Measurements from ENCODE around the gene ZNF292.
A peak's percentile ranks its signal among the peaks of the same experiment; 100 is the strongest.
"Not testable (repeated sequence)": the region's sequence is repeated elsewhere in the genome, so short reads cannot be mapped to it uniquely, and the experiment has no call there.

Gene ZNF292

GRCh38 chr6:87155842-87156815 lies 764 bp downstream of the ZNF292 start:
- no peaks in the 10 kb centered on the region for H3K27me3 ChIP-seq (replicated peaks in 2 of 5; ENCODE audit: control insufficient read depth in 4 of 5, insufficient read depth in 5 of 5, low read length in 4 of 5)
- H3K36me3 ChIP-seq (ENCODE audit: control insufficient read depth in 4 of 4, insufficient read depth in 4 of 4, low read length in 3 of 4): peaks cover 0 to 5% (median 0%) of the 10 kb centered on the region in 4 experiments
- H3K27ac ChIP-seq (ENCODE audit: insufficient read depth in 1 of 2, low read depth in 1 of 2, low read length in 2 of 2, poor library complexity in 1 of 2, severe bottlenecking in 2 of 2): peak overlapping the region; percentile 91 to 97
- WGBS (ENCODE audit: insufficient coverage): 0% methylated on average over 24 of the region's 43 CpGs
- peak overlapping the region; percentile 64 to 92 (median 89) for H3K4me3 ChIP-seq (ENCODE audit: control insufficient read depth in 1 of 7, extremely low read depth in 1 of 7, insufficient read depth in 4 of 7, low read depth in 2 of 7, low read length in 6 of 7)
- H3K4me1 ChIP-seq (ENCODE audit: control extremely low read depth in 1 of 4, control insufficient read depth in 4 of 4, insufficient read depth in 4 of 4, low read length in 3 of 4): peaks cover 13 to 52% (median 45%) of the 10 kb centered on the region in 4 experiments
- no peaks in the 10 kb centered on the region for H3K9me3 ChIP-seq (ENCODE audit: control extremely low read depth in 1 of 5, control insufficient read depth in 4 of 5, insufficient read depth in 2 of 5, low read depth in 1 of 5, low read length in 4 of 5)
- CTCF ChIA-PET: interaction anchor here (0.9 kb wide), 1 partner anchor 17 kb away, joined by 3 read pairs; no protein-coding TSS in a partner anchor
- DNase-seq: peak; percentile 73 to 92 (median 92)
- POLR2A ChIA-PET: interaction anchor here (0.5 to 0.7 kb wide), 2 partner anchors 9 to 69 kb away, joined by 3 read pairs; no protein-coding TSS in a partner anchor

GRCh38 chr6:87157596-87157995 lies 2.2 kb downstream of the ZNF292 start:
- not testable (repeated sequence) for DNase-seq; H3K27me3 ChIP-seq (replicated peaks in 2 of 5; ENCODE audit: control insufficient read depth in 4 of 5, insufficient read depth in 5 of 5, low read length in 4 of 5); H3K27ac ChIP-seq (ENCODE audit: insufficient read depth in 1 of 2, low read depth in 1 of 2, low read length in 2 of 2, poor library complexity in 1 of 2, severe bottlenecking in 2 of 2); H3K36me3 ChIP-seq (ENCODE audit: control insufficient read depth in 4 of 4, insufficient read depth in 4 of 4, low read length in 3 of 4); H3K9me3 ChIP-seq (ENCODE audit: control extremely low read depth in 1 of 5, control insufficient read depth in 4 of 5, insufficient read depth in 2 of 5, low read depth in 1 of 5, low read length in 4 of 5)
- 100% methylated on average over 3 of the region's 10 CpGs for WGBS (ENCODE audit: insufficient coverage)
- ChIA-PET CTCF (interaction anchor here (0.6 to 1.8 kb wide), 3 partner anchors 10 to 15 kb away, joined by 3 to 7 read pairs (median 4); no protein-coding TSS in a partner anchor), POLR2A (interaction anchor here (0.7 kb wide), 1 partner anchor 245 kb away, joined by 3 read pairs; no protein-coding TSS in a partner anchor)
- Histone ChIP-seq H3K4me1 (ENCODE audit: control extremely low read depth in 1 of 4, control insufficient read depth in 4 of 4, insufficient read depth in 4 of 4, low read length in 3 of 4) (peaks cover 13 to 40% (median 33%) of the 10 kb centered on the region in 4 experiments), H3K4me3 (ENCODE audit: control insufficient read depth in 1 of 7, extremely low read depth in 1 of 7, insufficient read depth in 4 of 7, low read depth in 2 of 7, low read length in 6 of 7) (peak overlapping the region in 2 of 7 experiments; percentile 86 to 92)

GRCh38 chr6:87161299-87161698 lies 5.9 kb downstream of the ZNF292 start:
- 100% methylated on average over 2 of the region's 4 CpGs for WGBS (ENCODE audit: insufficient coverage)
- Histone ChIP-seq H3K4me3 (ENCODE audit: control insufficient read depth in 1 of 7, extremely low read depth in 1 of 7, insufficient read depth in 4 of 7, low read depth in 2 of 7, low read length in 6 of 7) (no peak overlapping the region), H3K27me3 (replicated peaks in 2 of 5; ENCODE audit: control insufficient read depth in 4 of 5, insufficient read depth in 5 of 5, low read length in 4 of 5) (no peaks in the 10 kb centered on the region), H3K4me1 (ENCODE audit: control extremely low read depth in 1 of 4, control insufficient read depth in 4 of 4, insufficient read depth in 4 of 4, low read length in 3 of 4) (peaks cover 0 to 21% (median 11%) of the 10 kb centered on the region in 4 experiments), H3K9me3 (ENCODE audit: control extremely low read depth in 1 of 5, control insufficient read depth in 4 of 5, insufficient read depth in 2 of 5, low read depth in 1 of 5, low read length in 4 of 5) (no peaks in the 10 kb centered on the region), H3K36me3 (ENCODE audit: control insufficient read depth in 4 of 4, insufficient read depth in 4 of 4, low read length in 3 of 4) (peaks cover 0 to 5% (median under 1%) of the 10 kb centered on the region in 4 experiments), H3K27ac (ENCODE audit: insufficient read depth in 1 of 2, low read depth in 1 of 2, low read length in 2 of 2, poor library complexity in 1 of 2, severe bottlenecking in 2 of 2) (no peak overlapping the region)
- CTCF ChIA-PET: no interaction called here
- POLR2A ChIA-PET: no interaction called here
- no peak for DNase-seq

- Histone ChIP-seq H3K4me1 (ENCODE audit: control extremely low read depth in 1 of 4, control insufficient read depth in 4 of 4, insufficient read depth in 4 of 4, low read length in 3 of 4) (peaks cover 0 to 7% (median 0%) of the 10 kb centered on the region in 4 experiments), H3K27me3 (replicated peaks in 2 of 5; ENCODE audit: control insufficient read depth in 4 of 5, insufficient read depth in 5 of 5, low read length in 4 of 5) (no peaks in the 10 kb centered on the region), H3K36me3 (ENCODE audit: control insufficient read depth in 4 of 4, insufficient read depth in 4 of 4, low read length in 3 of 4) (peaks cover 0 to 2% (median 0%) of the 10 kb centered on the region in 4 experiments), H3K9me3 (ENCODE audit: control extremely low read depth in 1 of 5, control insufficient read depth in 4 of 5, insufficient read depth in 2 of 5, low read depth in 1 of 5, low read length in 4 of 5) (no peaks in the 10 kb centered on the region), H3K27ac (ENCODE audit: insufficient read depth in 1 of 2, low read depth in 1 of 2, low read length in 2 of 2, poor library complexity in 1 of 2, severe bottlenecking in 2 of 2) (no peak overlapping the region), H3K4me3 (ENCODE audit: control insufficient read depth in 1 of 7, extremely low read depth in 1 of 7, insufficient read depth in 4 of 7, low read depth in 2 of 7, low read length in 6 of 7) (no peak overlapping the region)
- whole genome bisulfite sequencing (ENCODE audit: insufficient coverage): no CpG with 5 or more reads among the region's 4 CpGs
- POLR2A ChIA-PET: no interaction called here
- DNase-seq: no peak
- CTCF ChIA-PET: interaction anchor here (1.4 kb wide), 1 partner anchor 24 kb away, joined by 4 read pairs; no protein-coding TSS in a partner anchor
These were observed 8.6 kb downstream of the ZNF292 start for GRCh38 chr6:87164004-87164403.

- CTCF ChIA-PET: interaction anchor here (1.4 kb wide), 1 partner anchor 25 kb away, joined by 4 read pairs; no protein-coding TSS in a partner anchor
- no peak overlapping the region for H3K27ac ChIP-seq (ENCODE audit: insufficient read depth in 1 of 2, low read depth in 1 of 2, low read length in 2 of 2, poor library complexity in 1 of 2, severe bottlenecking in 2 of 2)
- H3K9me3 ChIP-seq (ENCODE audit: control extremely low read depth in 1 of 5, control insufficient read depth in 4 of 5, insufficient read depth in 2 of 5, low read depth in 1 of 5, low read length in 4 of 5): no peaks in the 10 kb centered on the region
- peaks cover 0 to 2% (median 0%) of the 10 kb centered on the region in 4 experiments for H3K36me3 ChIP-seq (ENCODE audit: control insufficient read depth in 4 of 4, insufficient read depth in 4 of 4, low read length in 3 of 4)
- no peaks in the 10 kb centered on the region for H3K27me3 ChIP-seq (replicated peaks in 2 of 5; ENCODE audit: control insufficient read depth in 4 of 5, insufficient read depth in 5 of 5, low read length in 4 of 5)
- 100% methylated on average over 2 of the region's 7 CpGs for WGBS (ENCODE audit: insufficient coverage)
- no peak overlapping the region for H3K4me3 ChIP-seq (ENCODE audit: control insufficient read depth in 1 of 7, extremely low read depth in 1 of 7, insufficient read depth in 4 of 7, low read depth in 2 of 7, low read length in 6 of 7)
- no peak for DNase-seq
- POLR2A ChIA-PET: no interaction called here
- peaks cover 0 to 7% (median 0%) of the 10 kb centered on the region in 4 experiments for H3K4me1 ChIP-seq (ENCODE audit: control extremely low read depth in 1 of 4, control insufficient read depth in 4 of 4, insufficient read depth in 4 of 4, low read length in 3 of 4)
These were observed 9.1 kb downstream of the ZNF292 start for GRCh38 chr6:87164506-87164905.

GRCh38 chr6:87165185-87165584 lies 9.8 kb downstream of the ZNF292 start:
- no peaks in the 10 kb centered on the region for H3K9me3 ChIP-seq (ENCODE audit: control extremely low read depth in 1 of 5, control insufficient read depth in 4 of 5, insufficient read depth in 2 of 5, low read depth in 1 of 5, low read length in 4 of 5)
- POLR2A ChIA-PET: interaction anchor here (0.7 kb wide), 1 partner anchor 9 kb away, joined by 3 read pairs; no protein-coding TSS in a partner anchor
- CTCF ChIA-PET: interaction anchor here (1.1 kb wide), 1 partner anchor 90 kb away, joined by 3 read pairs; no protein-coding TSS in a partner anchor
- no peak overlapping the region for H3K4me3 ChIP-seq (ENCODE audit: control insufficient read depth in 1 of 7, extremely low read depth in 1 of 7, insufficient read depth in 4 of 7, low read depth in 2 of 7, low read length in 6 of 7)
- WGBS (ENCODE audit: insufficient coverage): 100% methylated on average over 1 of the region's 2 CpGs
- peaks cover 0 to 5% (median 0%) of the 10 kb centered on the region in 4 experiments for H3K4me1 ChIP-seq (ENCODE audit: control extremely low read depth in 1 of 4, control insufficient read depth in 4 of 4, insufficient read depth in 4 of 4, low read length in 3 of 4)
- peaks cover 0 to 2% (median 0%) of the 10 kb centered on the region in 4 experiments for H3K36me3 ChIP-seq (ENCODE audit: control insufficient read depth in 4 of 4, insufficient read depth in 4 of 4, low read length in 3 of 4)
- no peaks in the 10 kb centered on the region for H3K27me3 ChIP-seq (replicated peaks in 2 of 5; ENCODE audit: control insufficient read depth in 4 of 5, insufficient read depth in 5 of 5, low read length in 4 of 5)
- H3K27ac ChIP-seq (ENCODE audit: insufficient read depth in 1 of 2, low read depth in 1 of 2, low read length in 2 of 2, poor library complexity in 1 of 2, severe bottlenecking in 2 of 2): no peak overlapping the region
- peak in 1 of 3 donors; percentile 32 for DNase-seq

Measured in common myeloid progenitor, CD34-positive (primary cell).